Peyer's patch (tissue), 4 donors: ENCODE results near the gene IL22RA2. TPM values are rescaled to one million over a fixed set of nuclear protein-coding genes. Genes with fewer than 3 reads are reported as not detected.

Source experiments
- DNase-seq, 3 donors: peaks; one replicate each; pipeline ENCODE4 v3.0.0-alpha.2; 2017 to 2019
- H3K27ac ChIP-seq, 4 donors: fragments of 200-600 bp; sonication (generic); one replicate each; pipeline ENCODE4 v1.5.1; 2016 to 2019
- H3K27me3 ChIP-seq, 2 donors: fragments of 200-600 bp; sonication (generic); one replicate each; pipeline ENCODE4 v1.5.1; 2019
- H3K36me3 ChIP-seq, 3 donors: fragments of 200-600 bp; sonication (generic); one replicate each; pipeline ENCODE4 v1.5.1; 2016 to 2019
- H3K4me1 ChIP-seq, 4 donors: fragments of 200-600 bp; sonication (generic); one replicate each; pipeline ENCODE4 v1.5.1; 2016 to 2019
- H3K4me3 ChIP-seq, 4 donors: fragments of 200-600 bp; sonication (generic); 1 replicate in 3 of 4; 2 replicates in 1 of 4; pipeline ENCODE4 v1.5.1; 2016 to 2019; ENCODE audit warnings: mild to moderate bottlenecking in 1 of 4
- H3K9me3 ChIP-seq, 4 donors: fragments of 200-600 bp; sonication (generic); one replicate each; pipeline ENCODE4 v1.5.1; 2016 to 2019; ENCODE audit warnings: mild to moderate bottlenecking in 1 of 4
- CTCF ChIP-seq, 6 experiments: fragments of 450-650 bp in 4 of 6; fragments of 200-600 bp in 2 of 6; sonication (generic) in 1 of 6; IDR thresholded peaks; one replicate each; pipeline ENCODE4 v1.5.1; 2017 to 2019; ENCODE audit warnings: antibody characterized with exemption in 6 of 6, mild to moderate bottlenecking in 3 of 6, moderate library complexity in 1 of 6
- POLR2A ChIP-seq, 2 donors: fragments of 450-650 bp; IDR thresholded peaks; one replicate each; pipeline ENCODE4 v1.5.1; 2017; ENCODE audit warnings: antibody characterized with exemption in 2 of 2, mild to moderate bottlenecking in 2 of 2, moderate library complexity in 2 of 2
- total RNA-seq, 4 donors: library from RNA; depleted of rRNA; stranded (reverse); fragments of >200 nt; gene quantifications; one replicate each; pipeline ENCODE4 v1.1.0, GENCODE V29; 2016

Gene IL22RA2
- total RNA-seq, 4 donors from 2014 or later = not detected

- Histone ChIP-seq H3K36me3 (no peaks in the 10 kb centered on the region), H3K4me3 (no peak overlapping the region), H3K27ac (no peak overlapping the region), H3K9me3 (peaks cover 0 to 7% (median under 1%) of the 10 kb centered on the region in 4 donors), H3K4me1 (no peaks in the 10 kb centered on the region), H3K27me3 (no peaks in the 10 kb centered on the region)
- no peak for DNase-seq
- TF ChIP-seq POLR2A (IDR thresholded peaks at IDR 0.05) (no peak), CTCF (IDR thresholded peaks at IDR 0.05) (no peak)
Observed at GRCh38 chr6:137188855-137189254, 15.4 kb upstream of the IL22RA2 start.

GRCh38 chr6:137185290-137185689 is 11.8 kb upstream of the IL22RA2 start:
- Histone ChIP-seq H3K27me3 (no peaks in the 10 kb centered on the region), H3K27ac (no peak overlapping the region), H3K9me3 (peaks cover 0 to 18% (median 4%) of the 10 kb centered on the region in 4 donors), H3K36me3 (no peaks in the 10 kb centered on the region), H3K4me3 (no peak overlapping the region), H3K4me1 (no peaks in the 10 kb centered on the region)
- DNase-seq = no peak
- TF ChIP-seq CTCF (IDR thresholded peaks at IDR 0.05) (no peak), POLR2A (IDR thresholded peaks at IDR 0.05) (no peak)

GRCh38 chr6:137182654-137183073 is 9.2 kb upstream of the IL22RA2 start:
- TF ChIP-seq CTCF (IDR thresholded peaks at IDR 0.05) = no peak
- peaks cover 0 to 13% (median 4%) of the 10 kb centered on the region in 4 donors for H3K9me3 ChIP-seq

GRCh38 chr6:137181891-137182653 is 8.6 kb upstream of the IL22RA2 start:
- TF ChIP-seq CTCF (IDR thresholded peaks at IDR 0.05) = no peak
- H3K36me3 ChIP-seq = no peaks in the 10 kb centered on the region
- no peaks in the 10 kb centered on the region for H3K27me3 ChIP-seq
- H3K9me3 ChIP-seq = peaks cover 0 to 13% (median 4%) of the 10 kb centered on the region in 4 donors
- H3K27ac ChIP-seq = no peak overlapping the region
- H3K4me1 ChIP-seq = no peaks in the 10 kb centered on the region
- DNase-seq = no peak
- H3K4me3 ChIP-seq = no peak overlapping the region

More at GRCh38 chr6:137182654-137183073, 9.2 kb upstream of the IL22RA2 start:
- H3K4me3 ChIP-seq = no peak overlapping the region
- no peaks in the 10 kb centered on the region for H3K36me3 ChIP-seq
- H3K27me3 ChIP-seq = no peaks in the 10 kb centered on the region
- no peak for DNase-seq
- H3K4me1 ChIP-seq = no peaks in the 10 kb centered on the region
- H3K27ac ChIP-seq = no peak overlapping the region

- Histone ChIP-seq H3K9me3 (peaks cover 0 to 4% (median 0%) of the 10 kb centered on the region in 4 donors), H3K4me1 (no peaks in the 10 kb centered on the region), H3K4me3 (no peak overlapping the region), H3K36me3 (no peaks in the 10 kb centered on the region), H3K27ac (no peak overlapping the region), H3K27me3 (no peaks in the 10 kb centered on the region)
- DNase-seq = no peak
- TF ChIP-seq CTCF (IDR thresholded peaks at IDR 0.05) = no peak
- TF ChIP-seq POLR2A (IDR thresholded peaks at IDR 0.05) = no peak
Observed at GRCh38 chr6:137177611-137178010, 4.2 kb upstream of the IL22RA2 start.
